MM.1S (cell line): ENCODE data around the gene ZBTB38.

ENCODE experiments used
- DNase-seq: peaks from one replicate; pipeline ENCODE4 v3.0.0-alpha.2; 2015
- H2AFZ ChIP-seq: fragments of 300-600 bp; sonication (generic); 2 replicates; pipeline ENCODE4 v1.6.0; 2016; ENCODE audit warnings: antibody characterized with exemption, low read length
- H3F3A ChIP-seq: fragments of 300-600 bp; sonication (generic); 2 replicates; pipeline ENCODE4 v1.6.1; 2016; ENCODE audit warnings: mild to moderate bottlenecking, antibody characterized with exemption, low read length, moderate library complexity, mixed read lengths; ENCODE audit not compliant: insufficient read depth
- H3K27ac ChIP-seq: fragments of 300-600 bp; sonication (generic); 2 replicates; pipeline ENCODE4 v1.5.1; 2016; ENCODE audit warnings: mild to moderate bottlenecking, low read length
- H3K27me3 ChIP-seq: fragments of 300-600 bp; sonication (generic); replicated peaks from 2 replicates; pipeline ENCODE4 v1.6.0; 2016; ENCODE audit warnings: low read length; ENCODE audit not compliant: insufficient read depth
- H3K36me3 ChIP-seq: fragments of 300-600 bp; sonication (generic); replicated peaks from 2 replicates; pipeline ENCODE4 v1.6.1; 2016; ENCODE audit warnings: mild to moderate bottlenecking, low read length, mixed read lengths; ENCODE audit not compliant: insufficient read depth
- H3K4me1 ChIP-seq: fragments of 300-600 bp; sonication (generic); 2 replicates; pipeline ENCODE4 v1.6.1; 2016; ENCODE audit warnings: low read length, mixed read lengths
- H3K4me2 ChIP-seq: fragments of 300-600 bp; sonication (generic); 2 replicates; pipeline ENCODE4 v1.6.0; 2016; ENCODE audit warnings: low read depth, low read length
- H3K4me3 ChIP-seq: fragments of 300-600 bp; sonication (generic); 2 replicates; pipeline ENCODE4 v1.5.1; 2016; ENCODE audit warnings: low read length, mixed read lengths
- H3K79me2 ChIP-seq: fragments of 300-600 bp; sonication (generic); 2 replicates; pipeline ENCODE4 v1.6.1; 2016; ENCODE audit warnings: mixed run types, low read length, mixed read lengths
- H3K9ac ChIP-seq: fragments of 300-600 bp; sonication (generic); 2 replicates; pipeline ENCODE4 v1.6.1; 2016; ENCODE audit warnings: low read length, mixed read lengths
- H3K9me2 ChIP-seq: fragments of 300-600 bp; sonication (generic); replicated peaks from 2 replicates; pipeline ENCODE4 v1.6.1; 2016; ENCODE audit warnings: mild to moderate bottlenecking, low read length, mixed read lengths; ENCODE audit not compliant: insufficient read depth
- H3K9me3 ChIP-seq: fragments of 300-600 bp; sonication (generic); replicated peaks from 2 replicates; pipeline ENCODE4 v1.6.1; 2016; ENCODE audit warnings: mild to moderate bottlenecking, low read length, mixed read lengths; ENCODE audit not compliant: insufficient read depth
- H4K20me1 ChIP-seq: fragments of 300-600 bp; sonication (generic); 2 replicates; pipeline ENCODE4 v1.6.1; 2016; ENCODE audit warnings: mild to moderate bottlenecking, low read length, moderate library complexity, mixed read lengths; ENCODE audit not compliant: insufficient read depth
- EZH2 ChIP-seq: fragments of 300-600 bp; sonication (generic); optimal IDR thresholded peaks from 2 replicates; pipeline ENCODE3; 2017; ENCODE audit warnings: low read depth, mild to moderate bottlenecking, antibody characterized with exemption, low read length, mixed read lengths
- EZH2phosphoT487 ChIP-seq: fragments of 300-600 bp; sonication (generic); IDR thresholded peaks from 2 replicates; pipeline ENCODE4 v1.6.1; 2018; ENCODE audit warnings: antibody characterized with exemption, low read length
- TF ChIP-seq, protein P1 (sequence below): fragments of 300-600 bp; sonication (generic); IDR thresholded peaks from 2 replicates; pipeline ENCODE4 v1.5.1; 2016; ENCODE audit warnings: antibody characterized with exemption, low read length, mixed read lengths

ZBTB38 gene

DNA sequence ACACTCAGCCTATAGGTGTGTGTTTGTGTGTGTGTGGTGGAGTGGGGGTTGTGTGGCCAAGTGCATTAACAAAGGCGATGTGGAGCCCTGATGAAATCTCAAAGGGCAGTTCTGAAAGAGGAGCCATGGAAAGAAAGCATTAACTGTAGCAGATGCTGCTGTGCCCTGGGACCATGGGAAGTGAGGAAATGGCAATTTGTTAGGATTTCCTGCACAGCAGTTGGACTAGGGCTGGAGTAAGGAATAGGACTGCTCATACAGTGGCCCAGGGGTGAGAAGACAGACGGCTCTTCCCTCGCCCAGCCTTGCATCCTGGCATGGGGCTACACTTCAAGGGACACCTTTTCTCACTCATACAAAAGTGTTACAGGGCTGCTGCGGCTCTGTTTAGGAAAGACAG lies 12.3 kb upstream of the ZBTB38 start:
- Histone ChIP-seq H3K36me3 (no peaks in the 10 kb centered on the region), H4K20me1 (no peaks in the 10 kb centered on the region), H3K4me1 (peaks cover 4% of the 10 kb centered on the region; the same call in 1 of the 2 replicates), H3F3A (peaks cover 2% of the 10 kb centered on the region; the same call in 1 of the 2 replicates), H3K9ac (no peak overlapping the region), H3K4me3 (no peak overlapping the region), H3K9me2 (no peaks in the 10 kb centered on the region), H2AFZ (no peak overlapping the region), H3K27ac (no peak overlapping the region), H3K79me2 (peaks cover 14% of the 10 kb centered on the region), H3K9me3 (no peaks in the 10 kb centered on the region), H3K27me3 (no peaks in the 10 kb centered on the region), H3K4me2 (no peak overlapping the region)
- DNase-seq, result no peak
- TF ChIP-seq EZH2 (no peak), EZH2phosphoT487 (no peak)
- TF ChIP-seq, protein P1, sequence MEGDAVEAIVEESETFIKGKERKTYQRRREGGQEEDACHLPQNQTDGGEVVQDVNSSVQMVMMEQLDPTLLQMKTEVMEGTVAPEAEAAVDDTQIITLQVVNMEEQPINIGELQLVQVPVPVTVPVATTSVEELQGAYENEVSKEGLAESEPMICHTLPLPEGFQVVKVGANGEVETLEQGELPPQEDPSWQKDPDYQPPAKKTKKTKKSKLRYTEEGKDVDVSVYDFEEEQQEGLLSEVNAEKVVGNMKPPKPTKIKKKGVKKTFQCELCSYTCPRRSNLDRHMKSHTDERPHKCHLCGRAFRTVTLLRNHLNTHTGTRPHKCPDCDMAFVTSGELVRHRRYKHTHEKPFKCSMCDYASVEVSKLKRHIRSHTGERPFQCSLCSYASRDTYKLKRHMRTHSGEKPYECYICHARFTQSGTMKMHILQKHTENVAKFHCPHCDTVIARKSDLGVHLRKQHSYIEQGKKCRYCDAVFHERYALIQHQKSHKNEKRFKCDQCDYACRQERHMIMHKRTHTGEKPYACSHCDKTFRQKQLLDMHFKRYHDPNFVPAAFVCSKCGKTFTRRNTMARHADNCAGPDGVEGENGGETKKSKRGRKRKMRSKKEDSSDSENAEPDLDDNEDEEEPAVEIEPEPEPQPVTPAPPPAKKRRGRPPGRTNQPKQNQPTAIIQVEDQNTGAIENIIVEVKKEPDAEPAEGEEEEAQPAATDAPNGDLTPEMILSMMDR, result no peak

DNA sequence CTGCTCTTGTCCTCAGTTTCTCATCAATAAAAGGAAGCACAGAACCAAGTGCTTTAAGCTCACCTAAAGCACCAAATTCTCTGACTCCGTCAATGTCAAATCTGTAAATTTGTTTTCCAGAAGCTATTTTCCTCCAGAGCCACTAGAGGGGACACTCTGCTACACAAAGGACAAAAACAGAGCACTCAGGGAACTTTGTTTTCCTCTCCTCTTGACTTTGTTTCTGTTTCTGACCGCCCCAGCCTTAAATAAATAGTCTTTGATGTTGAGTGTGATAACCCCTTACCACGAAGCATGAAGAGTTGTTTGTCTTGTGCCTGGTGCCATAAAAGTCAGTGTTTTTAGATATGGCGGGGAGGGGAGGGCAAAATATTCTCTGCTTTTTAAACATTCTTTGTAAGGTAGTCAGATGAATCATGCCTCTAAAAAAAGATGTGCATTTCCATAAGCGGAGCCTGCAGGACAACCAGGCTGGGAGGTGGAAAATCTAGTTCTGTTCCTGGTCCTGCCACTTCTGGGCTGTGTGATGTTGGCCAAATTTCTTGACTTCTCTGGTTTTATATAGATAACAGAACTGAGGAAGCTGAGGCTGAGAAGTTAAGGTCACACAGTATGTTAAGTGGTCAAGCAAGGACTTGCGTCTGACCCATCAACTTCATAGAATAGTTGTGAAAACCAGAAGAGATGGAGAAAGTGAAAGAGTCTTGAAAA lies 7.3 kb upstream of the ZBTB38 start:
- Histone ChIP-seq H3K4me3 (peak overlapping the region; percentile 60), H3K36me3 (no peaks in the 10 kb centered on the region), H3K4me1 (peaks cover 25% of the 10 kb centered on the region), H3K9me3 (no peaks in the 10 kb centered on the region), H3K27ac (peak overlapping the region; percentile 76), H2AFZ (peak overlapping the region; percentile 42; the same call in 1 of the 2 replicates), H3K9me2 (no peaks in the 10 kb centered on the region), H3K79me2 (peaks cover 36% of the 10 kb centered on the region), H3F3A (peaks cover 15% of the 10 kb centered on the region), H3K4me2 (peak overlapping the region; percentile 95), H3K9ac (peak overlapping the region; percentile 77), H3K27me3 (no peaks in the 10 kb centered on the region), H4K20me1 (no peaks in the 10 kb centered on the region)
- DNase-seq, result peak; percentile 86
- TF ChIP-seq, protein P1, result peak; percentile 85
- no peak for TF ChIP-seq EZH2phosphoT487
- no peak for TF ChIP-seq EZH2

DNA sequence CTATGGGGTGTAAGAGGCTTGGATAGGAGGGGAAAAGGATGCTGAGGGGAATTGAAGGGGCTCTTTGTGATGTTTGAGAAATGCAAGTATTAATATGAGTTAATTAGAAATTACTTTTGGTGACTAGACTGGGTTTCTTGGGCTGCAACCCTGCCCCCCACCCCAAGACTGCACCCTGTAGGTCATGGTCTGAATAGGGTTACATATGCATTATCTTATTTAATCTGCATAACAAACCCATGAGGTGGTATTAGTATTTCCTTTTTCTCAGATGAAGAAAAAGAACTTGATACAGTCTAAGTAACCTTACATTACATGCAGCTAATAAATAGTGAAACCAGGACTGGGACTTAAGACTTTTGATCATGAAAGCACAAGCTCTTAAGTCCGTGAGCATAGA lies 5.6 kb upstream of the ZBTB38 start:
- H2AFZ ChIP-seq, result no peak overlapping the region
- no peaks in the 10 kb centered on the region for H4K20me1 ChIP-seq
- TF ChIP-seq, protein P1, result no peak; the same call in 1 of the 2 replicates
- H3K9ac ChIP-seq, result no peak overlapping the region
- no peak for DNase-seq
- no peak overlapping the region for H3K4me3 ChIP-seq
- H3K36me3 ChIP-seq, result no peaks in the 10 kb centered on the region
- no peaks in the 10 kb centered on the region for H3K27me3 ChIP-seq
- peaks cover 16% of the 10 kb centered on the region for H3F3A ChIP-seq
- peaks cover 36% of the 10 kb centered on the region for H3K79me2 ChIP-seq
- no peaks in the 10 kb centered on the region for H3K9me2 ChIP-seq
- H3K9me3 ChIP-seq, result no peaks in the 10 kb centered on the region
- H3K4me1 ChIP-seq, result peaks cover 37% of the 10 kb centered on the region
- peak overlapping the region; percentile 2; the same call in 1 of the 2 replicates for H3K4me2 ChIP-seq
- H3K27ac ChIP-seq, result no peak overlapping the region
